ENCODE results near the gene CMKLR1. TPM values are rescaled to one million over a fixed set of nuclear protein-coding genes. Genes with fewer than 3 reads are reported as not detected.

Gene CMKLR1
- total RNA-seq, 1 donor from 2014 or later = 6.4 TPM

GRCh38 chr12:108305991-108306501 lies 33.1 kb downstream of the CMKLR1 start:
- ATAC-seq (peak; percentile 26), DNase-seq (no peak)

GRCh38 chr12:108305520-108305919 lies 33.6 kb downstream of the CMKLR1 start:
- DNase-seq = peak; percentile 95
- intact Hi-C loops (cut with micrococcal nuclease) = no loop called here
- peak; percentile 85 for ATAC-seq

More at GRCh38 chr12:108305991-108306501, 33.1 kb downstream of the CMKLR1 start:
- intact Hi-C loops (cut with micrococcal nuclease) = no loop called here

GRCh38 chr12:108304633-108305032 lies 34.5 kb downstream of the CMKLR1 start:
- intact Hi-C loops (cut with micrococcal nuclease) = no loop called here
- no peak for DNase-seq
- no peak for ATAC-seq

- DNase-seq (no peak), ATAC-seq (no peak)
- intact Hi-C loops (cut with micrococcal nuclease) = no loop called here
Observed at GRCh38 chr12:108303703-108304102, 35.4 kb downstream of the CMKLR1 start.

GRCh38 chr12:108302403-108303311 lies 36.5 kb downstream of the CMKLR1 start:
- intact Hi-C loops (cut with micrococcal nuclease) = no loop called here
- DNase-seq (peak; percentile 88), ATAC-seq (peak; percentile 73)

GRCh38 chr12:108302016-108302402 lies 37.1 kb downstream of the CMKLR1 start:
- intact Hi-C loops (cut with micrococcal nuclease) = no loop called here
- no peak for DNase-seq
- no peak for ATAC-seq

GRCh38 chr12:108301346-108301745 lies 37.8 kb downstream of the CMKLR1 start:
- no peak for ATAC-seq
- DNase-seq = no peak
- intact Hi-C loops (cut with micrococcal nuclease) = no loop called here

- ATAC-seq (no peak), DNase-seq (no peak)
- intact Hi-C loops (cut with micrococcal nuclease) = no loop called here
Observed at GRCh38 chr12:108299980-108300696, 39.0 kb downstream of the CMKLR1 start.

- ATAC-seq (no peak), DNase-seq (no peak)
- intact Hi-C loops (cut with micrococcal nuclease) = no loop called here
Observed at GRCh38 chr12:108299516-108299915, 39.6 kb downstream of the CMKLR1 start.

- DNase-seq (no peak), ATAC-seq (no peak)
- intact Hi-C loops (cut with micrococcal nuclease) = no loop called here
Observed at GRCh38 chr12:108298761-108299275, 40.3 kb downstream of the CMKLR1 start.

- no peak for DNase-seq
- no peak for ATAC-seq
- intact Hi-C loops (cut with micrococcal nuclease) = no loop called here
Observed at GRCh38 chr12:108297895-108298760, 41.0 kb downstream of the CMKLR1 start.

- intact Hi-C loops (cut with micrococcal nuclease) = no loop called here
- ATAC-seq (no peak), DNase-seq (no peak)
Observed at GRCh38 chr12:108297424-108297823, 41.7 kb downstream of the CMKLR1 start.

- no peak for ATAC-seq
Observed at GRCh38 chr12:108296945-108297344, 42.2 kb downstream of the CMKLR1 start.

GRCh38 chr12:108295641-108296040 lies 43.5 kb downstream of the CMKLR1 start:
- DNase-seq = no peak
- ATAC-seq = peak; percentile 13
- intact Hi-C loops (cut with micrococcal nuclease) = no loop called here

More at GRCh38 chr12:108296945-108297344, 42.2 kb downstream of the CMKLR1 start:
- no peak for DNase-seq
- intact Hi-C loops (cut with micrococcal nuclease) = no loop called here

- intact Hi-C loops (cut with micrococcal nuclease) = no loop called here
- DNase-seq (peak; percentile 80), ATAC-seq (peak; percentile 88)
Observed at GRCh38 chr12:108289350-108290161, 49.6 kb downstream of the CMKLR1 start.

GRCh38 chr12:108287227-108287626 lies 51.9 kb downstream of the CMKLR1 start:
- DNase-seq = no peak
- no peak for ATAC-seq
- intact Hi-C loops (cut with micrococcal nuclease) = no loop called here

GRCh38 chr12:108285016-108285415 lies 54.1 kb downstream of the CMKLR1 start:
- ATAC-seq (no peak), DNase-seq (no peak)
- intact Hi-C loops (cut with micrococcal nuclease) = no loop called here

GRCh38 chr12:108284163-108284562 lies 54.9 kb downstream of the CMKLR1 start:
- intact Hi-C loops (cut with micrococcal nuclease) = no loop called here
- ATAC-seq = no peak
- DNase-seq = no peak
